Esophagus squamous epithelium (tissue), 4 donors: ENCODE results near the gene HPCAL4.

ENCODE experiments used
- POLR2A ChIP-seq, 4 donors: fragments of 450-650 bp; IDR thresholded peaks; one replicate each; pipeline ENCODE4 v1.6.1; 2017; ENCODE audit warnings: antibody characterized with exemption in 4 of 4, mild to moderate bottlenecking in 4 of 4, moderate library complexity in 3 of 4
- TF ChIP-seq, protein P1 (sequence below), 6 experiments: fragments of 450-650 bp in 4 of 6; fragments of 200-600 bp in 2 of 6; sonication (generic) in 2 of 6; IDR thresholded peaks; one replicate each; pipeline ENCODE4 v1.5.1; 2016 to 2019; ENCODE audit warnings: antibody characterized with exemption in 6 of 6, mild to moderate bottlenecking in 4 of 6, moderate library complexity in 4 of 6

DNA sequence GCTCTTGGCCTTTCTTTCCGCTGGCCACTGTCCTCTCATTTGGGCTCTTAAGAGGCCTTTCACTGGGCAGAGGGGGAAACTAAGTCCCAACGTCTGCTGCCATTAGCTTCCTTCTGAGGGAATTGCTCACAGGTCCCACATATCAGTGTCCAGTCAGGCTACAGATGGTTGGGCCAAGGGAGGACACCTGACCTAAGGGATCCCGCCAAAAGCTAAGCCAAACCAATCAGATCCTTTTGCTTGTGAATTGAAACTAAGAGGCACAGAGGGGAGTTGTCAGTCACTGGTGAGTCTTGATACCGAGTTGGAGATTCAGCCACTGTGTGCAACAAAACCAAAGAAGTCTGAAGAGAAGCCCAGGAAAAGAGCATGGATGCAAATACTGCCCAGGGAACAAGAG, 13.6 kb downstream of the HPCAL4 start:
- TF ChIP-seq, protein P1, sequence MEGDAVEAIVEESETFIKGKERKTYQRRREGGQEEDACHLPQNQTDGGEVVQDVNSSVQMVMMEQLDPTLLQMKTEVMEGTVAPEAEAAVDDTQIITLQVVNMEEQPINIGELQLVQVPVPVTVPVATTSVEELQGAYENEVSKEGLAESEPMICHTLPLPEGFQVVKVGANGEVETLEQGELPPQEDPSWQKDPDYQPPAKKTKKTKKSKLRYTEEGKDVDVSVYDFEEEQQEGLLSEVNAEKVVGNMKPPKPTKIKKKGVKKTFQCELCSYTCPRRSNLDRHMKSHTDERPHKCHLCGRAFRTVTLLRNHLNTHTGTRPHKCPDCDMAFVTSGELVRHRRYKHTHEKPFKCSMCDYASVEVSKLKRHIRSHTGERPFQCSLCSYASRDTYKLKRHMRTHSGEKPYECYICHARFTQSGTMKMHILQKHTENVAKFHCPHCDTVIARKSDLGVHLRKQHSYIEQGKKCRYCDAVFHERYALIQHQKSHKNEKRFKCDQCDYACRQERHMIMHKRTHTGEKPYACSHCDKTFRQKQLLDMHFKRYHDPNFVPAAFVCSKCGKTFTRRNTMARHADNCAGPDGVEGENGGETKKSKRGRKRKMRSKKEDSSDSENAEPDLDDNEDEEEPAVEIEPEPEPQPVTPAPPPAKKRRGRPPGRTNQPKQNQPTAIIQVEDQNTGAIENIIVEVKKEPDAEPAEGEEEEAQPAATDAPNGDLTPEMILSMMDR (IDR thresholded peaks at IDR 0.05) = no peak
- no peak for TF ChIP-seq POLR2A (IDR thresholded peaks at IDR 0.05)
